HG03565 (cell line): ENCODE results near the gene GIMAP1.
A peak's percentile ranks its signal among the peaks of the same experiment; 100 is the strongest.

ENCODE experiments used
- ATAC-seq: cut with Tn5 transposase; IDR thresholded peaks from one replicate; pipeline ENCODE4 v1.9.1; 2021; ENCODE audit warnings: mild to moderate bottlenecking, moderate library complexity; ENCODE audit not compliant: unreplicated experiment

The GIMAP1 gene

DNA sequence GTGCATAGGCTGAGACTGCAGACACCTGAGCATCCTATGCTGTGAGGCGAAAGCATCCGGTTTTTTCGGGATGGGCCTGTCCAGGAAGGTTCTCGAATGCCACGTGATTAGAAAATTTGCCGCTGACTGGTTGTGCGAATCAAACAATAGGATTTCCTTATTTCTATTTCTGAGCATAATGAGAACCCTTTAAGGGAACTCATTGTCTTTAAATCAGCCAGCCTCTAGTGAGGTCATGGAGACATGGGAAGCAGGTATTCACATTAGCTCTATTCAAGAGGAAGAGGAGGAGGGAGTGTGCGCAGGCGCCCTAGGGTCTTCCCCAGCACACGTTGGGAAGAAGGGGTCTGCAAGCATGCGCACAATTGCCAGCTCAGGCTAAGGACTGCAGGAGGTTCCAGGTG, 5.6 kb downstream of the GIMAP1 start:
- no peak for ATAC-seq

DNA sequence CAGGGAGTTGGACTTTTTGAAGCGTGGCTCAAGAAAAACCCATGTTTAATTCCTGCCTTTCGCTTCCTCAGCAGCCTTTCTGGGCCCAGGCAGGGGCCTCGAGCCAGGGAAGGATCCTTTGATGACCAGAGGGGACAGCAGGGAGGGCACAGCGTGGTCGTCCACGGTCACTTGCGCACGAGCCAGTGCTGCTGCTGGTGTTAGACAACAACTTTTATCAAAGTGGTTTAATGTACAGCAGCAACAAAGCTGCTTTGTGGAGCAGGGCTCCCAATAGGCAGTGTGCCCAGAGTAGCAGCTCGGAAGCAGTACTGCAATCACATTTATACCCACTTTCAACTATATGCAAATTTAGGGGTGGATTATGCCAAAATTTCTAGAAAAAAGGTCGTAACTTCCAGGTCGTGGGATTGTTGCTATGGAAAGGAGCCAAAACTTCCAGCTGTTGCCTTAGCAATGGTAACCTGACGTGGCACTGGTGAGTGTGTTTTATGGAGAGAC, 6.1 kb downstream of the GIMAP1 start:
- no peak for ATAC-seq

DNA sequence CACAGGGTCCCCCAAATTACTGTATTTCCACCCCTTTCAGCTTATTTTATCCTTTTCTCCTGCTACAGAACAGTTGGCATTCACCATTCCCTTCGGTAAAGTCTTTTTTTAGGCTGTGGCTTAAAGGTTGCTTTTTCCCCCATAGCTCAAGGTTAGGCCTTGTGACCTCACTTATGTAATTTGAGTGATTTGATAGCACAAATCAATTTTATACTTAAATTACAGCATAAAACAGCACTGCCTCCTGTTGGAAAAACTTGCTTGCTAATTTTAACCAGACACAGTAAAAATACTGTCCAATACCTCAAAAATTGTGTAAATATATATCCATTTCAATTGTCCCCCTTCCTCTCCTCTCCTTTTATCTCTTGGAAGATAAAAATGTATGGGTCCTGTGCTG, 7.1 kb downstream of the GIMAP1 start:
- ATAC-seq: no peak

DNA sequence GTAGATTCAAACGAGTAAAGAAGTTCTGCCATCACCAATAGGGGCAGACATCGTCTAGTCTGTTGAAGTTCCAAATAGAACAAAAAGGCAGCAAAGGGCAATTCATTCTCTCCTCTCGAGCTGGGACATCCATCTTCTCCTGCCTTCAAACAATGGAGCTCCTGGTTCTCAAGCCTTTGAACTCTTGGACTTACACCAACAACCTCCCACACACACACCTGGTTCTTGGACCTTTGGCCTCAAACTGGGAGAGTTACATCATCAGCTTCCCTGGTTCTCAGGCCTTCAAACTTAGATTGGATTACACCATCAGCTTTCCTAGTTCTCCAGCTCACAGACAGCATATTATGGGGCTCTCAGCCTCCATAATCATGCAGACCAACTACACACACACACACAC, 11.0 kb downstream of the GIMAP1 start:
- no peak for ATAC-seq

DNA sequence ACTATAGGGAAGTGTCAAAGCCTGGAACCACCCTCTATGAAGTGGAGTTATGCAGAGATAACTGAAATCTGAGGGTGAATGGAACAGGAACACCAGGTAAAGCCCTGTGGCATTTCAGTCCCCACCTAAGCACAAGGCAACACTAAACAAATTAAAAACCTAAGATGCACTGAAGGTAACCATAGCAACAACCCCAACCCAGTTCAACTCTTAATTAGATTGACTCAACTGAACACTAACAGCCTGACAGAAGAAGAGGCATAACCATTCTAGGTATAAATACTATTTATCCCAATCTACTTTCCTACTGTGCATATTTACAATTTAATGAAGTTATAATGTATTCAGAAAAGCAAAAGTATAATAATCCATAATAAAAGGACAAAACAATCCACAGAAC, 11.6 kb downstream of the GIMAP1 start:
- no peak for ATAC-seq

DNA sequence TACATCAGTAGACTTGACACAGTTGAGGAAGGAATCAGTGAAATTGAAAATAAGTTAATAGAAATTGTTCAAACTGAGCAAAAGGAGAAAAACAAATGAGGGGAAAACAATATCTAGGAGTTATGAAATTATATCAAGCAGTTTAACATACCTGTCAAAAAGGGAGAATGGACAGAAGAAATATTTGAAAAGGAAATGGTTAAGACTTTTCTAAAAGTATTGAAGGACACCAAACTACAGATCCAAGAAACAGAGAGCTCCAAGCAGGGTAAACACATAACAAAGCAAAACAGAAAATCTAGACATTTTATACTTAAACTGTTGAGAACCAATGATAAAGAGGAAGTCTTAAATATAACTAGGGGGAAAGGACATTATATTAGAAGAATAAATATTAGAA, 12.2 kb downstream of the GIMAP1 start:
- no peak for ATAC-seq

DNA sequence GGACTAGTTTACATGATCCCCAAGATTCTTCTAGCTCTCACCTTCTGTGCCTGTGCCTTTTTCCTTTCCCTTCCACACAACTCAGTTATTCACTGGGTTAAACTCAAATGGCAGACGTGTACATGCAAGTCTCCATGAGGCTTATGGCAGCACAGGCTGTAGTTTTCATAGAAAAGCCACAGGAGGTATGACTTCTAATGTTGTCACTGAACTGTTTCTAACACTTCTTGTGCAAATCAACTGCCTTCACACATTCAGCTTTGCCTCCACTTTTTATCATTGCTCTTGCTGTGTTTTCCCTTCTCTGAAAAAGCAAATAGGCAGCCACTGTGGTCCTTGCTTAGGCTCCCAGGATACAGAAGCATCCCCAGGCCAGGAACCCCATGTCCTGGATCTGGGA, 15.5 kb downstream of the GIMAP1 start:
- ATAC-seq: no peak

DNA sequence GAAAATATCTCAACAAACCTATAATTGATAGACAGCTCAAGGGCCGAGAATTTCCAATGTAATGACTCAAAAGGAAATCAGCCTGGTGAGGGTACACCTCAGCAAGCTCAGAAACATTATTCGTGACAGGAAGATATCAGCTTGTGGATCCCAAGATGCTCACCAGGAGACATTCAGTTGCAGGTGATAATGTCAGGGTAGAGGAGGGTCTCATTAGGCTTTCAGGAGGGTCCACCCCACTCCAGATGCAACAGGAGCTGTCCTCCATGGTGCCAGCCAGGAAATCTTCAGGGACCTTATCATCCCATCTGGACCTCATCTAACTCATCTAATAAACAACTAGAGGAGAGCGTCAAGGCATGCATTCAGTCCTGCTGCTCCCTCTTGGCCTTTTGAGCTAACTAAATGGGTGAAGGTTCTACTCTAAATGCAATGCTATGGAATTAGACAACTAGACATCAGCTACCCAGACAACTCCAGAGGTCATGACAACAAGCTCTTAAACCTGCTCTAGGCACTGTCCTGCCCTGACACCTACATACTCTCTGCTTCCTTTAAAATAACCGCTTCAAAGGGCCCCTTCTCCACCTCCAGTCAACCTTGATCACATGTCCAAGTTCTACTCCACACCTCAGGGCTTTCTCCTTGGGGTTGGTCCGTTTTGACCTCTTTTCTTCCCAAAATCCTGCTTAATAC, 16.5 kb downstream of the GIMAP1 start:
- no peak for ATAC-seq

DNA sequence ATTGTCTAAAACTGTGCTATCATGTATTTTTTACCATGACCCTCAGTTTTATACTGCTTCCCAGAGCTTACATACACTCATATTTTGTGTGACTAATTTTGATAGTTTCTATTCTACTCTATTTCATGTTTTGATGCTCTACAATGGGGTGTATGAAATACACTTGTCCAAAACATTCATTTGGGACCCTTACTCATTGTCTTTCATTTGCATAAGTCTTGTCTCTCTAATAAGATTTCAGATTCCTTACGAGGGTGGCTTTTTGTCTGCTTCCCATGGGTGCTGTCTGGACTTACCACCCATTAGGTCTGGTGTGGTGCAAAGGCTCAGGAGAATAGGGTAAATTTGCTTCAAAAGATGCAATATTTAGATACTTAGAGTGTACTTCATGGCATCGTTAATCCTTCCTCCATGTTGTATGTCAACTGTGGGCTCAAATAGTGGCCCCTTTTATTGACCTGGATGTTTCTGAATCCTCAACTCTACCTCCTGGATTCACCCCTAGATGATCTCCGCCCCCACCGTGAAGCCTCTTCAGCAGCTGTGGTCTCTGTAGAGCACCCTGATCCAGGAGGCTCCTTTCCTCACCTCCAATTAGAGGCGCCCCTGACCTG, 17.2 kb downstream of the GIMAP1 start:
- ATAC-seq: no peak

DNA sequence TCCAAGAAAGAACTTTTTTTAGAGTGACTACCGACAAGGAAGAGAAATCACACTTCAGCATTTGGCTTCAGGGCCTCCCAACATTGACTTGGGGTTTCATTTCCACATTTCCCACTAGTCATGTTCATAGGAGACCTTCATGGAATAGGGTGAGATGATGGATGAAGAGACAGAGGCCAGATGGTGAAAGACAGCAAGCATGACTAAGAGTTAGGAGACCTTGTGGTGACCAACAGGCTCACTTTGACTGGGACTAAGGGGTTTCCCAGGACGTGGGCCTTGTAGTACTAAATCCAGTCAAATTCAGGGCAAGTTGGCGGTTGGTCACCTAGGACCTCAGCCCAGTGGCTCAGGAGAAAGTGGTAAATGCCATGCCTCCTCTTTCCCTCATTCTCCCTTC, 17.8 kb downstream of the GIMAP1 start:
- no peak for ATAC-seq

DNA sequence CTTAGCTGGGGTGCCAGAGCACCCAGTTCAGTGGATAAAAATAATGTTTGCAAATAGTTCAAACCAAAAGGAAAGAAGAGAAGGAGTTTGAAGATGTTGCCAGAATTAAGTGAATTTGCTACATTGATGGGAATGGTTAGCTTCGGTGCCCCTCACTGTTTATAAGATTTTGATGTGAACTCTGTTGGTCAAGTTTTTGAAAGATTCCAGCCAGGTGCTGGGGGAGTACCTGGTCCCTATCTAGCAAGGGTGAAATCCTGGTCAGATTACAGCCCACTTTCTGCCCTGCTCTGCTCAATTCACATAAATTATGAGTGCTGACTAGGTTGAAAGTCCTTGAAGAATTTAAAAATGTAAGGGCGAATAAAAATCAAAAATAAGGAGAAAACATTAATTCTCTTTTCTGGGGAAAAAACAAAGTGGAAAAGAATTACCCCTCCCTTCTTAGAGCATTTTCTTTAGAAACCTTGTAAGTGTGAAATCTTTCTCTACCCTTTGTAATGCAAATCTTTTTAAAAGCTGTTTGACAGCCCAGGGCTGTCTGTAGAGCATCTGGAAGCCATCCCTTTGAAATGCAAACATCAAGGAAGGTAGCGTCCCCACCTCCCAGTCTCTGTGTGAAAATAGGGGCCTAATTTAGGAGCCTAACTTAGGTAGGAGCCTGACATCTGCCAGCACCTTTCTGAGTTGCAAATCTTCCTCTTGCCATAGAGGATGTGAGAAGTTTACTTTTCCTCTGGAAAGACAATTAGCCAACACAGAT, 19.4 kb downstream of the GIMAP1 start:
- ATAC-seq: no peak

DNA sequence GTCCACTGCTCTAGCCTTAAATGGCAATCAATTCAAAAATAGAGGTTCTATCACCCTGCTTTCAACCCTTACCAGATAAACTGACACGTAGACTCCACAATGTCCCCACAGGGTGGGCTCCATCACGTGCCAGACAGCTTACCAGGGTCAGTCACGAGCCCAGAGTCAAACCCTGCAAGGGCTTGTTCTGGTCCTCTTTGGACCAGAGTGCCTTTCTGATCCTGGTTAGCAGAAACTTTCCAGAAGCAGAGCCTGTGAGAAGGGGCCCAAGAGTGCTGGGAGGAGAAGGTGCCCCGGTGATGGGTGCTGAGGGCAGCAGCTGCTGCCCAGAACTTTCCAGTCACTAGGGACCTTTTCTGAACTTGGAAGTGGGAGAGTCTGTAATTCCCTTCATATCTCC, 20.5 kb downstream of the GIMAP1 start:
- no peak for ATAC-seq

DNA sequence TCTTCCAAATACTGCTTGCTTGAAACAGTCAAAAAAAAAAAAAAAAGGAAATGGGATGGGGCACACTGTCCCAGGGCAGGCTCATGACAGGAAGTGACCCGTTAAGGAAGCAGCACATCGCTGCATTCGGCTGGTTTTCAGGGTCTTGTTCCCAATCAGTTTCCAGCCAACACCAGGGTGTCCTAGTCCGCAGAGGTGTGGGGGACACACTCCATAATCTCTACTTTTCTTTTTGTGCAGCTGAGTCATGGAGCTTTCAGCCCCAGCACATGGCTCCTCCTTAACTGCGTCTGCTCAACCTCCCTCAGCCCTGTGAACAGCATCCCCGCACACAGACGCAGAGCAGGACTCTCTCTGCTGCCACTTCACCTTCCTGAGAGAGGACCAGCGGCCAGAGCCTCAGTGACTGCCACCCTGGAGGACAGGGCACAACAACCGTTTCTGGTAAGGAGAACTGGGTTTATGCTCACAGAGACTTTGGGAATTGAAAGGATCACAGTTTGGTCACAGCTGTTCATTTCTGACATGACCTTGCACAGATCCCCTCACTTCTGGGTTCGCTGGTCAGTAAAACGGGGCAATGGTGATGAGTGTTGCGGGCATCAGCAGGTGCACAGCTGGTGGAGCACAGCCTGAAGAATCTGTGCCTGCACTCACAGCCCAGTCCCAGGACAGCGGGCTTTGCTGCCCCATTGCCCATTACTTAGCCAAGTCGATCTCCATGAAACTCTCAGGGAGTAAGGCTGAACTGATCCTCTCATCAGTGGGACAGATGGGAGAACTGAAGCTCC, 21.0 kb downstream of the GIMAP1 start, which contains the start of gene GIMAP5:
Gene GIMAP5 (plus strand): TSS at position 154 of the 791 bp plus-strand sequence. CDS start 3,467 bp downstream, outside the sequence.
- peak; percentile 37 for ATAC-seq

DNA sequence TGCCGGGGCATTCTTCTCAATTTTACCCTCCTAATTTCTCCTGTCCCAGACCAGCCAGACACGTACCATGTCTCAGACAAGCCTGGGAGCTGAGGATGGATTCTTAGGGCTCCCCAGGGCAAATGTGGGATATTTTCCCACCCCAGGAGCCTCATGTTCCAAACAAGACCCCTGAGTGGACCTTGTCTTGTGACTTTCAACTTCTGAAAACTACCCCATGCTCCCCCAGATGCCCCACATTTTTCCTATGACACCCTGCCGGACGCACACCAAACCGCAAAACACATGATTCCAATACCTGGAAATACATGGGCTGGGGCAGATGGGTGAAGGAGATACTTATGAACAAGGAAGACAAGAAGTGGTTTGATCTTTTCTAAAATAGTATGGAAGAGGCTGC, 21.7 kb downstream of the GIMAP1 start:
- no peak for ATAC-seq

DNA sequence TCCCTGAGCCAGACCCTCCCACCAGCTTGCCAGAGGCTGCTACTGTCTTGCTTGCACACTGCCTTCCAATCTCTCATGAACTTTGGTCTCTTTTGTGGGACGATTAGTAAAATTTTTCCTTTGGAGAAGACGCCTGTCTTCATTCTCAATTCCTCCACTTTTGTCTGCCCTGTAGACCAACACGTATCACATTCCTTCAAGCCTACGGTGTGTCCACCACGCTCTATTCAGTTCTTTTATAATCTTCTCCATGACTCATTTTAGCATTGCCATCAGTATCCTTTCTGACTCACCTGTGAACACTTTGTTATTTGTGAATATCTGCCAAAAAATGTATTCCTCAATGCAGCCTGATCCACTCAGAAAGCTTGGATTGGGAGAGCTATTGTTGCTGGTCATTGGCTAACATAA, 22.2 kb downstream of the GIMAP1 start:
- ATAC-seq: no peak

DNA sequence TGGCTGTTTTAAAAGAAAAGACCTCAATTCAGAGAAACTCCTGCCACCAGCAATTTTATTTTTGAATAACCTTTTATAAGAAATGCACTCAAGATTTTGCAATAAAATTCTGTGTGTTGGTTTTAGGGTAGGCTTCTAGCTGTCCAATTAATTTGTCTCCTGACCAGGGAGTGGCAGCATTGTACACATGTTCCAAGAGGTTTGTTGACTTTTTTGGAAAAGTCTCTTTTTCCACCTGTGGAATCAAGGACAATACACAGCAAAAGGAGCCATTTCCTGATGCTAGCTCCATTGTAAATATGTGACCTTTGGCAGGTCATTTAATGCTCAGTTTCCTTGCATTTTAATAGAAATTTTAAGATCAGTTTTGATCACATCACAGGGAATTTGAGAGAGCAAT, 22.6 kb downstream of the GIMAP1 start:
- ATAC-seq: no peak

DNA sequence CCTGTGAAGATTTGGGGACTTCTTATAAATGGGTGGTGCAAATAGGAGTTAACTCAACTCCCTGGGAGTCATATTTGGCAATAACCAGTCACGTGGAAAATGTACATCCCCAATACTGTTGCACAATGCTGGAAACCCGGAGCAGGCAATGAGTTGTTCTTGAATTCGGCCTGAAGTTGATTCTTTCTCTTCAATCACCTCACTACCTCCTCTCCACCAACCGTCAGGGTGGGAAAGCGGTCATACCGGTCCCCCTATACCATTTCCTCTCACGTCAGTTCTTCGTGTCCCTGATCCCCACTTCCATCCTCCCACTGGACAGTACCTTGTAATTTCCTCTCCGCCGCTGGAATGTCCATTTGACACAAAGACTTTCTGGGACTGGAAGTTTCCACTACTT, 23.6 kb downstream of the GIMAP1 start:
- ATAC-seq: no peak

DNA sequence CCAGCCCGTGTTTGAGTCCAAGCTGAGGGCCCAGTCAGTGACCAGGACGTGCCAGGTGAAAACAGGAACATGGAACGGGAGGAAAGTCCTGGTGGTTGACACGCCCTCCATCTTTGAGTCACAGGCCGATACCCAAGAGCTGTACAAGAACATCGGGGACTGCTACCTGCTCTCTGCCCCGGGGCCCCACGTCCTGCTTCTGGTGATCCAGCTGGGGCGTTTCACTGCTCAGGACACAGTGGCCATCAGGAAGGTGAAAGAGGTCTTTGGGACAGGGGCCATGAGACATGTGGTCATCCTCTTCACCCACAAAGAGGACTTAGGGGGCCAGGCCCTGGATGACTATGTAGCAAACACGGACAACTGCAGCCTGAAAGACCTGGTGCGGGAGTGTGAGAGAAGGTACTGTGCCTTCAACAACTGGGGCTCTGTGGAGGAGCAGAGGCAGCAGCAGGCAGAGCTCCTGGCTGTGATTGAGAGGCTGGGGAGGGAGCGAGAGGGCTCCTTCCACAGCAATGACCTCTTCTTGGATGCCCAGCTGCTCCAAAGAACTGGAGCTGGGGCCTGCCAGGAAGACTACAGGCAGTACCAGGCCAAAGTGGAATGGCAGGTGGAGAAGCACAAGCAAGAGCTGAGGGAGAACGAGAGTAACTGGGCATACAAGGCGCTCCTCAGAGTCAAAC, 26.0 kb downstream of the GIMAP1 start:
- ATAC-seq: no peak

DNA sequence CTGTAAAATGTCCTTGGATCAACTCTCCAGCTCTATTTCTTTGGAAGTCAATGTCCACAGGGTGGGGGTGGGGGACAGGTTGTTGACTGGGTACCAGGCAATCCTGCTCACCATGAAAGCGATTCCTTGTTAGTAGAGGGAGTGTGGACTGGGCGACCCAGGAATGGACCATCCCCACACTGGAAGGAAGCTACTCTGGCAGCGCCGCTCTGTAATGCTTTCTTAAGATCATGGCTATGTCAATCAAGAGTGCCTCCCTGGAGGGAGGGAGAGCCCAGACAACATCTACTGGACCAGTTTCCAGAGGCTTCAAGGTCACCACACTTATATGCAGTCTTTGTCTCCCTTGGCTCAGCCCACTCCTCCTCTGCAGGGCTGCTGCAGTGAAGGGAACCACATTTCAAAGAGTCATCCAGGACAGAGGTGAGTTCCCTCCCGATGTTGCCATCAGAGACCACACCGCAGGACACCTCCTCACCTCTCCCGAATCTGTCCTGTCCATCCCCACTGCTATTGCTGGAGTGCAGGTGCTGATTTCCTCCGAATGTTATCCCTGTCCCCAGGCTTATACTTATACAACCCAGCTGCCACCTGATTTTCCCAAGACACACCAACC, 27.7 kb downstream of the GIMAP1 start:
- no peak for ATAC-seq

DNA sequence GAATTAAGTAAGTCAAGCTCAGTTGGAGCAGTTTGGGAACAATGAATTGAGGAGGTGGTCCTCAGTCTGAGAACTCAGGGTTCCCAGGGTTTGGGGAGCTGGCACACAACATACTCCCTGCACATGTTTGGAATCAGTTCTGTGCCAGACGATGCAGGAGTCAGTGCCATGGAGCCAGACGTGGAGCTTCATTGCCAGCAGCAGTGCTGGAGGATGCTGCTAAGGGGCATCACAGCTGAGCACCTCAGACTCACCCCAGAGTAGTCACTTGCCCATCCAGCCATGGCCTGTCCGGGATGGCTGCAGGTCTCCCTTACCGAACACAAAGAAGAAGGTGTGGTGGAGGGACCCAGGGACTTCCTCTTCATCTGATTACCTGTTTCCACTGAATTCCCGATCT, 28.7 kb downstream of the GIMAP1 start:
- ATAC-seq: no peak
